GM12892 (cell line): ENCODE results near the gene TPM1.
"Not testable (repeated sequence)": the region's sequence is repeated elsewhere in the genome, so short reads cannot be mapped to it uniquely, and the experiment has no call there.

Experiments
- DNase-seq: peaks from one replicate; pipeline ENCODE4 v3.0.0; 2011; ENCODE audit not compliant: insufficient read length
- FAIRE-seq: peaks from 2 replicates; lab custom pipeline; 2011; peaks lifted over from hg19 to GRCh38; lab: Jason Lieb, UNC
- POLR2A ChIP-seq: IDR thresholded peaks from 2 replicates; pipeline ENCODE4 v1.6.1; 2011; ENCODE audit warnings: low read depth, low read length, control low read depth
- POLR2AphosphoS5 ChIP-seq: IDR thresholded peaks from 2 replicates; pipeline ENCODE4 v1.6.1; 2011; ENCODE audit warnings: low read depth, low read length, control low read depth
- TAF1 ChIP-seq: IDR thresholded peaks from 2 replicates; pipeline ENCODE4 v1.6.1; 2011; ENCODE audit warnings: low read depth, mild to moderate bottlenecking, control low read depth, low read length, borderline replicate concordance

Gene TPM1

GRCh38 chr15:63103416-63103815 is 60.9 kb downstream of the TPM1 start:
- no peak for TF ChIP-seq TAF1
- TF ChIP-seq POLR2AphosphoS5, result no peak
- no peak for TF ChIP-seq POLR2A
- DNase-seq (no peak), FAIRE-seq (no peak)

GRCh38 chr15:63104727-63105126 is 62.2 kb downstream of the TPM1 start:
- TF ChIP-seq TAF1 (no peak), POLR2AphosphoS5 (no peak), POLR2A (no peak)
- FAIRE-seq, result no peak
- DNase-seq, result no peak

- not testable (repeated sequence) for DNase-seq, FAIRE-seq
These were observed 62.8 kb downstream of the TPM1 start for GRCh38 chr15:63105354-63105753.

GRCh38 chr15:63107895-63108546 is 65.5 kb downstream of the TPM1 start:
- TF ChIP-seq POLR2AphosphoS5 (no peak), POLR2A (no peak), TAF1 (no peak)
- FAIRE-seq, result no peak
- DNase-seq, result no peak

GRCh38 chr15:63109498-63109897 is 67.0 kb downstream of the TPM1 start:
- no peak for DNase-seq
- TF ChIP-seq POLR2AphosphoS5 (no peak), POLR2A (no peak), TAF1 (no peak)
- FAIRE-seq, result no peak

GRCh38 chr15:63109920-63110319 is 67.4 kb downstream of the TPM1 start:
- DNase-seq (no peak), FAIRE-seq (no peak)
- TF ChIP-seq TAF1 (no peak), POLR2A (no peak), POLR2AphosphoS5 (no peak)

- TF ChIP-seq POLR2AphosphoS5, result no peak
- no peak for TF ChIP-seq TAF1
- TF ChIP-seq POLR2A, result no peak
- DNase-seq, result no peak
These were observed 68.0 kb downstream of the TPM1 start for GRCh38 chr15:63110428-63111026.

GRCh38 chr15:63111481-63111880 is 68.9 kb downstream of the TPM1 start:
- DNase-seq (no peak), FAIRE-seq (no peak)
- TF ChIP-seq POLR2AphosphoS5 (no peak), TAF1 (no peak), POLR2A (no peak)

More at GRCh38 chr15:63110428-63111026, 68.0 kb downstream of the TPM1 start:
- no peak for FAIRE-seq

GRCh38 chr15:63112871-63113270 is 70.3 kb downstream of the TPM1 start:
- TF ChIP-seq POLR2AphosphoS5 (no peak), TAF1 (no peak)

GRCh38 chr15:63114465-63114864 is 71.9 kb downstream of the TPM1 start:
- TF ChIP-seq POLR2AphosphoS5 (no peak), POLR2A (no peak), TAF1 (no peak)
- DNase-seq, result no peak
- no peak for FAIRE-seq

More at GRCh38 chr15:63112871-63113270, 70.3 kb downstream of the TPM1 start:
- FAIRE-seq (no peak), DNase-seq (no peak)
